ENCODE results near the gene RALGAPA1. TPM values are rescaled to one million over a fixed set of nuclear protein-coding genes. Genes with fewer than 3 reads are reported as not detected.

RALGAPA1 gene
- total and polyA plus RNA-seq, 2 of the 13 experiments (the other 11 are each of a cell fraction or from before 2014, with no cell fraction given) = 65.0 to 89.2 TPM

GRCh38 chr14:35661875-35662274, 147.2 kb downstream of the RALGAPA1 start:
- Histone ChIP-seq H2AFZ (ENCODE audit: low read length) (no peak overlapping the region), H3K9me3 (ENCODE audit: low read length) (no peaks in the 10 kb centered on the region), H3K4me1 (ENCODE audit: insufficient read depth, low read length) (peaks cover 27% of the 10 kb centered on the region), H3K79me2 (ENCODE audit: insufficient read depth, low read length) (no peaks in the 10 kb centered on the region), H3K9ac (ENCODE audit: insufficient read depth, low read depth, low read length) (no peak overlapping the region), H3K27ac (ENCODE audit: extremely low read length, insufficient read depth, low read length) (peak overlapping the region; percentile 15), H3K4me3 (replicated peaks in 1 of 3; ENCODE audit: insufficient read depth in 1 of 3, low read depth in 2 of 3, low read length in 3 of 3) (no peak overlapping the region), H3K27me3 (ENCODE audit: control insufficient read depth in 1 of 2, insufficient read depth in 2 of 2, low read length in 2 of 2) (no peaks in the 10 kb centered on the region), H4K20me1 (ENCODE audit: insufficient read depth, low read length) (no peaks in the 10 kb centered on the region), H3K36me3 (replicated peaks in 1 of 2; ENCODE audit: control insufficient read depth in 1 of 2, insufficient read depth in 2 of 2, low read length in 2 of 2) (peaks cover 3 to 30% of the 10 kb centered on the region in 2 experiments; a peak in 3 of 5 replicates), H3K4me2 (ENCODE audit: low read depth, low read length) (peak overlapping the region; percentile 4; the same call in 1 of the 2 replicates)
- in situ Hi-C loops (cut with HindIII; ENCODE audit: extremely low pct_ligation_motif_present, low pct_unique_long_range_greater_than_20kb) (no loop called here), intact Hi-C loops (cut with micrococcal nuclease; ENCODE audit: unreplicated experiment) (no loop called here)
- 49% methylated on average over 3 of the region's 3 CpGs for WGBS (ENCODE audit: low lambda C conversion rate)
- FAIRE-seq (peak; percentile 4), DNase-seq (ENCODE audit: low spot score) (peak; percentile 82), ATAC-seq (peak; percentile 43)
- ChIA-PET CTCF (ENCODE audit: low intra/inter-chr PET ratio, low total read pairs) (no interaction called here), POLR2A (no interaction called here)
- no TSS peak for BruUV-seq (replicated peaks)
- no peak for TF ChIP-seq GPBP1L1 (CRISPR knock-in tag; IDR thresholded peaks at IDR 0.05)
- peak; percentile 41; the same call in 1 of the 2 replicates for TF ChIP-seq THAP11 (CRISPR knock-in tag; IDR thresholded peaks at IDR 0.05)
- no peak for TF ChIP-seq AGO1 (IDR thresholded peaks at IDR 0.05; ENCODE audit: low read depth, low read length, poor library complexity, severe bottlenecking)
- no peak for TF ChIP-seq RNF219 (CRISPR knock-in tag; IDR thresholded peaks at IDR 0.05)
- peak; percentile 43; the same call in 1 of the 2 replicates for TF ChIP-seq HNF4A (CRISPR knock-in tag; IDR thresholded peaks at IDR 0.05)
- TF ChIP-seq ZNF792 (CRISPR knock-in tag; IDR thresholded peaks at IDR 0.05) = peak; percentile 30; the same call in 1 of the 2 replicates
- 0 out of 2 replicates have a peak, but pooled peaks have one; percentile 37 for TF ChIP-seq ARID3A (IDR thresholded peaks at IDR 0.05; ENCODE audit: low read depth, low read length)
- no peak for TF ChIP-seq HOMEZ (CRISPR knock-in tag; IDR thresholded peaks at IDR 0.05; ENCODE audit: low read depth)
- peak; percentile 66 for TF ChIP-seq NCOA2 (CRISPR knock-in tag; IDR thresholded peaks at IDR 0.05)
- peak; percentile 20; the same call in 1 of the 2 replicates for TF ChIP-seq KAT8 (CRISPR knock-in tag; IDR thresholded peaks at IDR 0.05)
- no peak for TF ChIP-seq ZNF576 (CRISPR knock-in tag; IDR thresholded peaks at IDR 0.05)
- TF ChIP-seq SNAPC2 (CRISPR knock-in tag; IDR thresholded peaks at IDR 0.05) = no peak
- no peak for TF ChIP-seq HOXA7 (CRISPR knock-in tag; IDR thresholded peaks at IDR 0.05)
- TF ChIP-seq HMG20A (CRISPR knock-in tag; IDR thresholded peaks at IDR 0.05; ENCODE audit: borderline replicate concordance) = peak; percentile 49; the same call in 1 of the 2 replicates
- 0 out of 2 replicates have a peak, but pooled peaks have one; percentile 26 for TF ChIP-seq ZSCAN9 (CRISPR knock-in tag; IDR thresholded peaks at IDR 0.05; ENCODE audit: borderline replicate concordance)
- TF ChIP-seq ZFP36L2 (CRISPR knock-in tag; IDR thresholded peaks at IDR 0.05) = no peak
- TF ChIP-seq ZBTB7B (CRISPR knock-in tag; IDR thresholded peaks at IDR 0.05) = peak; percentile 83
- no peak for TF ChIP-seq ZMAT5 (CRISPR knock-in tag; IDR thresholded peaks at IDR 0.05; ENCODE audit: borderline replicate concordance, low read depth)
- no peak for TF ChIP-seq TBX3 (IDR thresholded peaks at IDR 0.05; ENCODE audit: borderline replicate concordance)
